ENCODE results near the gene EPHB3. TPM values are rescaled to one million over a fixed set of nuclear protein-coding genes. Genes with fewer than 3 reads are reported as not detected.

The EPHB3 gene
- total and polyA plus RNA-seq, 10 of the 15 experiments (the other 5 are each of a cell fraction or from before 2014, with no cell fraction given): 0.09 TPM; not detected in 9

DNA sequence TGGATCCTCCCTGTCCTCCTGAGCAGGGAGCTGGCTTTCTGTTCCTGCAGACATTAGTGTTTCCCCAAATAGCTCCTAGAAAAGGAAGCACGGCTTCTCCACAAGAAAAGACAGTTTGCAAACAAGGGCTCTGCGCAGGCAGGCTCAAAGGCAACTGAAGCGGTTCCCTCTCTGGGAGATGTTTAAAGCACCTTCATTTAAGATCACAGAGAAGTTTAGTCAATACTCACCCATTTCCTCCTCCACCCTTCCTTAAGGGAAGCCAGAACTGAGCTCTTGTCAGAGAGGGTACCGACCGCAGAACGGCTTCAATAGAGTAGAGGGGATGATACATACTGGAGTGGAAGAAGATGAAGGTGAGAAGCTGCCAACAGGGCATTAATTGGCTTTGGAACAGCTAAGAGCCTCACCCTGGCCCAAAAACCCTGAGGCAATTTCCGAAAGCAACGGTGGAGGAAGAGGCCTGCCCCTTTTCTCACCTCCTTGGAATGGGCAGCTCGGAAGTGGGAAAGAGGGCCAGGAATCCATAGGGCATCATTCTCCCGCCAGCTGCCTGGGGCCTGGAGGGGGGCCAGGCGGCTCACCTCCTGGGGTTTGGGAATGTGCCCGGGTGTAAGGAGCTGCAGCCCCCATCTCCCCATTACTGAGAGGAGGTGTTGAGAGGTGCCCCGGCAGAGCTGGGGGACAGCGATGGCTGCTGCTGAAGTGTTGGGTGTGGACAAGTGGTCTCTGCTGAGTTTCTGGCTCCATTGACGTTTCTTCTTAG lies 4.8 kb upstream of the EPHB3 start (continued):
- TF ChIP-seq, protein P1, sequence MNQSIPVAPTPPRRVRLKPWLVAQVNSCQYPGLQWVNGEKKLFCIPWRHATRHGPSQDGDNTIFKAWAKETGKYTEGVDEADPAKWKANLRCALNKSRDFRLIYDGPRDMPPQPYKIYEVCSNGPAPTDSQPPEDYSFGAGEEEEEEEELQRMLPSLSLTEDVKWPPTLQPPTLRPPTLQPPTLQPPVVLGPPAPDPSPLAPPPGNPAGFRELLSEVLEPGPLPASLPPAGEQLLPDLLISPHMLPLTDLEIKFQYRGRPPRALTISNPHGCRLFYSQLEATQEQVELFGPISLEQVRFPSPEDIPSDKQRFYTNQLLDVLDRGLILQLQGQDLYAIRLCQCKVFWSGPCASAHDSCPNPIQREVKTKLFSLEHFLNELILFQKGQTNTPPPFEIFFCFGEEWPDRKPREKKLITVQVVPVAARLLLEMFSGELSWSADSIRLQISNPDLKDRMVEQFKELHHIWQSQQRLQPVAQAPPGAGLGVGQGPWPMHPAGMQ (IDR thresholded peaks at IDR 0.05; ENCODE audit: borderline replicate concordance): no peak
- TF ChIP-seq TAF1 (IDR thresholded peaks at IDR 0.05; ENCODE audit: borderline replicate concordance, low read depth, low read length): no peak
- TF ChIP-seq BHLHE40 (IDR thresholded peaks at IDR 0.05; ENCODE audit: borderline replicate concordance in 1 of 2, low read depth in 2 of 2, low read length in 1 of 2): no peak
- no peak for TF ChIP-seq FOXM1 (IDR thresholded peaks at IDR 0.05; ENCODE audit: low read depth, low read length)
- TF ChIP-seq PML (IDR thresholded peaks at IDR 0.05; ENCODE audit: low read length): no peak
- TF ChIP-seq, protein P2, sequence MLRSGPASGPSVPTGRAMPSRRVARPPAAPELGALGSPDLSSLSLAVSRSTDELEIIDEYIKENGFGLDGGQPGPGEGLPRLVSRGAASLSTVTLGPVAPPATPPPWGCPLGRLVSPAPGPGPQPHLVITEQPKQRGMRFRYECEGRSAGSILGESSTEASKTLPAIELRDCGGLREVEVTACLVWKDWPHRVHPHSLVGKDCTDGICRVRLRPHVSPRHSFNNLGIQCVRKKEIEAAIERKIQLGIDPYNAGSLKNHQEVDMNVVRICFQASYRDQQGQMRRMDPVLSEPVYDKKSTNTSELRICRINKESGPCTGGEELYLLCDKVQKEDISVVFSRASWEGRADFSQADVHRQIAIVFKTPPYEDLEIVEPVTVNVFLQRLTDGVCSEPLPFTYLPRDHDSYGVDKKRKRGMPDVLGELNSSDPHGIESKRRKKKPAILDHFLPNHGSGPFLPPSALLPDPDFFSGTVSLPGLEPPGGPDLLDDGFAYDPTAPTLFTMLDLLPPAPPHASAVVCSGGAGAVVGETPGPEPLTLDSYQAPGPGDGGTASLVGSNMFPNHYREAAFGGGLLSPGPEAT (IDR thresholded peaks at IDR 0.05; ENCODE audit: low read depth): no peak

DNA sequence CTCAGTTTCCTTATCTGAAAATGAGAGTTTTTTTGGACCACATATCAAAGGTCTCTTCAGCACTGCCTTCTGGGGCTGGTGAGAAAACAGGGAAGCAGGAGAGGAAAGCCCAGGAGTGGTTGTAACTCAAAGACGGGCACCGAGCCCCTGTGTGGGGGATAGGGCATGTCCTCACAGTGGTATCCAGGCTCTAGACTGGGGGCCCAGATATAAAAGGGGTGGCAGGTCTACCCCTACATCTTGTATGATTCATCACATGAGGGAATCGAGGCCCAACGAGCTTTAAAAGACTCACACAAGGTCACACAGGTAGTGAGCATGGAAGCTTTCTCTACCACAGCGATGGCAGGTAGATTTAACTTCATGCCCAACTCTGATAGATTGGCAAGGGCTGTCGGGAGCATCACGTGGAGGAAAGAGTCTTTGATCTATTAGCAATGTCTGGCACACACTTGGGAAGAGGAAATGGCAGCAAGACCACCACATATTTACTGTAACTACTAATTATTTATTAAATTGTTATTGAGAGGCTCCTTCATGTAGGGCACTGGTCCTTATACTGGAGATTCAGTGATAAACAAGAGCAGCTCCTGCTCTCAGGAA lies 4.1 kb upstream of the EPHB3 start:
- no peaks in the 10 kb centered on the region for H3K79me2 ChIP-seq (ENCODE audit: control insufficient read depth, insufficient read depth, low read length)
- CTCF ChIA-PET: interaction anchor here (0.7 to 1.3 kb wide), 3 partner anchors 8 to 221 kb away, joined by 3 read pairs; no protein-coding TSS in a partner anchor
- H3K4me1 ChIP-seq (ENCODE audit: control insufficient read depth, insufficient read depth, low read length): peaks cover 8% of the 10 kb centered on the region; the same call in 1 of the 2 replicates
- ATAC-seq (no peak), FAIRE-seq (no peak), DNase-seq (ENCODE audit: low read depth, low spot score) (no peak)
- peaks cover 5 to 13% of the 10 kb centered on the region in 2 experiments for H3K27me3 ChIP-seq (replicated peaks in 1 of 2; ENCODE audit: control insufficient read depth in 2 of 2, insufficient read depth in 2 of 2, low read length in 1 of 2)
- POLR2A ChIA-PET: no interaction called here
- in situ Hi-C loops (cut with MboI) (no loop called here), intact Hi-C loops (cut with micrococcal nuclease; ENCODE audit: unreplicated experiment) (no loop called here)
- no peaks in the 10 kb centered on the region for H3K36me3 ChIP-seq (ENCODE audit: control insufficient read depth in 2 of 2, insufficient read depth in 2 of 2, low read length in 1 of 2)
- H3K4me3 ChIP-seq: no peak overlapping the region
- no TSS peak for BruUV-seq (replicated peaks)
- TF ChIP-seq CEBPB (IDR thresholded peaks at IDR 0.05; ENCODE audit: borderline replicate concordance in 1 of 2, low read depth in 2 of 2, low read length in 2 of 2) (no peak), BHLHE40 (IDR thresholded peaks at IDR 0.05; ENCODE audit: borderline replicate concordance in 1 of 2, low read depth in 2 of 2, low read length in 1 of 2) (no peak), HDGF (IDR thresholded peaks at IDR 0.05) (no peak), ZNF384 (IDR thresholded peaks at IDR 0.05; ENCODE audit: borderline replicate concordance, low read depth, low read length) (no peak), SIN3A (IDR thresholded peaks at IDR 0.05; ENCODE audit: low read depth, low read length) (no peak), MTA2 (IDR thresholded peaks at IDR 0.05; ENCODE audit: low read depth) (no peak), RUNX3 (IDR thresholded peaks at IDR 0.05; ENCODE audit: low read length) (no peak)
- TF ChIP-seq, protein P3, sequence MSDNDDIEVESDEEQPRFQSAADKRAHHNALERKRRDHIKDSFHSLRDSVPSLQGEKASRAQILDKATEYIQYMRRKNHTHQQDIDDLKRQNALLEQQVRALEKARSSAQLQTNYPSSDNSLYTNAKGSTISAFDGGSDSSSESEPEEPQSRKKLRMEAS (IDR thresholded peaks at IDR 0.05; ENCODE audit: low read depth, low read length): no peak
- no peak overlapping the region for H3K27ac ChIP-seq (ENCODE audit: control insufficient read depth, insufficient read depth)
- H3K4me2 ChIP-seq (ENCODE audit: control insufficient read depth, insufficient read depth): no peak overlapping the region
- SMC1A ChIA-PET (ENCODE audit: uncharacterized antibody, unreplicated experiment): no interaction called here
- RAD21 ChIA-PET (ENCODE audit: unreplicated experiment): no interaction called here
- H3K9ac ChIP-seq (ENCODE audit: control insufficient read depth, insufficient read depth, low read length): no peak overlapping the region
- H4K20me1 ChIP-seq (ENCODE audit: control insufficient read depth, insufficient read depth): no peaks in the 10 kb centered on the region
- 9% methylated on average over 7 of the region's 7 CpGs for WGBS (ENCODE audit: insufficient coverage, insufficient replicate concordance, low lambda C conversion rate, missing lambda C conversion rate)
- H3K9me3 ChIP-seq (replicated peaks; ENCODE audit: control insufficient read depth, insufficient read depth, low read length): no peaks in the 10 kb centered on the region
- no peak overlapping the region for H2AFZ ChIP-seq (ENCODE audit: control insufficient read depth, low read depth, low read length)

Data from GM12878 (cell line).